Chondrocyte (in vitro differentiated cells): Measurements from ENCODE around the gene RNU6-8. TPM values are rescaled to one million over a fixed set of nuclear protein-coding genes. Genes with fewer than 3 reads are reported as not detected.

ENCODE experiments used
- DNase-seq: peaks from one replicate; pipeline ENCODE4 v3.0.0; 2021; ENCODE audit warnings: mixed read lengths, low spot score
- H3K27ac Mint-ChIP-seq: one replicate; pipeline ENCODE4 v1.8.0; 2021; ENCODE audit warnings: mild to moderate bottlenecking, moderate library complexity, mixed read lengths; ENCODE audit not compliant: unreplicated experiment
- H3K27me3 Mint-ChIP-seq: 2 replicates; pipeline ENCODE4 v1.8.0; 2021; ENCODE audit warnings: low read depth, mixed read lengths
- H3K36me3 Mint-ChIP-seq: 2 replicates; pipeline ENCODE4 v1.8.0; 2021; ENCODE audit warnings: low read depth, mixed read lengths
- H3K4me1 Mint-ChIP-seq: 2 replicates; pipeline ENCODE4 v1.8.0; 2021; ENCODE audit warnings: low read depth, mild to moderate bottlenecking, mixed read lengths
- H3K4me3 Mint-ChIP-seq: one replicate; pipeline ENCODE4 v1.8.0; 2021; ENCODE audit warnings: mild to moderate bottlenecking, moderate library complexity, mixed read lengths; ENCODE audit not compliant: unreplicated experiment
- H3K9me3 Mint-ChIP-seq: 2 replicates; pipeline ENCODE4 v1.8.0; 2021; ENCODE audit warnings: low read depth, mixed read lengths
- total RNA-seq: library from RNA; stranded (reverse); gene quantifications from 3 replicates; pipeline ENCODE4 v1.2.1, GENCODE V29; 2021
- TF ChIP-seq, protein P1 (sequence below): fragments of 200-600 bp; sonication (generic); IDR thresholded peaks from 2 replicates; pipeline ENCODE4 v1.5.0; 2021; ENCODE audit warnings: antibody characterized with exemption, mild to moderate bottlenecking, moderate library complexity

The RNU6-8 gene
- total RNA-seq, 1 donor from 2014 or later: not detected

GRCh38 chr14:32166924-32167323 is 36.1 kb downstream of the RNU6-8 start:
- DNase-seq: no peak
- H3K27ac Mint-ChIP-seq: no peak overlapping the region
- TF ChIP-seq, protein P1, sequence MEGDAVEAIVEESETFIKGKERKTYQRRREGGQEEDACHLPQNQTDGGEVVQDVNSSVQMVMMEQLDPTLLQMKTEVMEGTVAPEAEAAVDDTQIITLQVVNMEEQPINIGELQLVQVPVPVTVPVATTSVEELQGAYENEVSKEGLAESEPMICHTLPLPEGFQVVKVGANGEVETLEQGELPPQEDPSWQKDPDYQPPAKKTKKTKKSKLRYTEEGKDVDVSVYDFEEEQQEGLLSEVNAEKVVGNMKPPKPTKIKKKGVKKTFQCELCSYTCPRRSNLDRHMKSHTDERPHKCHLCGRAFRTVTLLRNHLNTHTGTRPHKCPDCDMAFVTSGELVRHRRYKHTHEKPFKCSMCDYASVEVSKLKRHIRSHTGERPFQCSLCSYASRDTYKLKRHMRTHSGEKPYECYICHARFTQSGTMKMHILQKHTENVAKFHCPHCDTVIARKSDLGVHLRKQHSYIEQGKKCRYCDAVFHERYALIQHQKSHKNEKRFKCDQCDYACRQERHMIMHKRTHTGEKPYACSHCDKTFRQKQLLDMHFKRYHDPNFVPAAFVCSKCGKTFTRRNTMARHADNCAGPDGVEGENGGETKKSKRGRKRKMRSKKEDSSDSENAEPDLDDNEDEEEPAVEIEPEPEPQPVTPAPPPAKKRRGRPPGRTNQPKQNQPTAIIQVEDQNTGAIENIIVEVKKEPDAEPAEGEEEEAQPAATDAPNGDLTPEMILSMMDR: no peak
- peaks cover 11% of the 10 kb centered on the region for H3K9me3 Mint-ChIP-seq
- no peaks in the 10 kb centered on the region for H3K4me1 Mint-ChIP-seq
- no peaks in the 10 kb centered on the region for H3K36me3 Mint-ChIP-seq
- H3K4me3 Mint-ChIP-seq: no peak overlapping the region
- no peaks in the 10 kb centered on the region for H3K27me3 Mint-ChIP-seq

GRCh38 chr14:32166029-32166428 is 37.0 kb downstream of the RNU6-8 start:
- Mint-ChIP-seq H3K27me3 (no peaks in the 10 kb centered on the region), H3K9me3 (peaks cover 14% of the 10 kb centered on the region), H3K36me3 (peaks cover 3% of the 10 kb centered on the region), H3K4me3 (no peak overlapping the region), H3K27ac (no peak overlapping the region), H3K4me1 (no peaks in the 10 kb centered on the region)
- TF ChIP-seq, protein P1: no peak
- DNase-seq: no peak

Other genes with a start within 250 kb of the RNU6-8 start
- gene ARHGAP5, start 126.0 kb downstream of the RNU6-8 start, total RNA-seq: 82.8 to 88.0 TPM (median 87.0 TPM) in 3 replicates
- gene RNU6-7, start 1.2 kb downstream of the RNU6-8 start, total RNA-seq: not detected in 3 replicates
- gene AKAP6, start 126.0 kb upstream of the RNU6-8 start, total RNA-seq: 3.5 to 4.3 TPM (median 3.6 TPM) in 3 replicates